ENCODE measurements around the gene ZNF827.

Gene ZNF827

GRCh38 chr4:145766273-145766672 lies 172.3 kb downstream of the ZNF827 start:
- H3K4me1 Mint-ChIP-seq, result peaks cover 11% of the 10 kb centered on the region
- H3K27me3 Mint-ChIP-seq, result no peaks in the 10 kb centered on the region
- peaks cover 7% of the 10 kb centered on the region for H3K9me3 Mint-ChIP-seq
- peak overlapping the region; percentile 81 for H3K27ac Mint-ChIP-seq
- H3K36me3 Mint-ChIP-seq, result peaks cover 40% of the 10 kb centered on the region
- no peak overlapping the region for H3K4me3 Mint-ChIP-seq

GRCh38 chr4:145763399-145763798 lies 175.2 kb downstream of the ZNF827 start:
- no peaks in the 10 kb centered on the region for H3K27me3 Mint-ChIP-seq
- peaks cover 7% of the 10 kb centered on the region for H3K9me3 Mint-ChIP-seq
- no peak overlapping the region for H3K27ac Mint-ChIP-seq
- H3K4me1 Mint-ChIP-seq, result peaks cover 15% of the 10 kb centered on the region
- no peak overlapping the region for H3K4me3 Mint-ChIP-seq
- H3K36me3 Mint-ChIP-seq, result peaks cover 49% of the 10 kb centered on the region

- Mint-ChIP-seq H3K9me3 (peaks cover 6% of the 10 kb centered on the region), H3K27me3 (no peaks in the 10 kb centered on the region), H3K4me3 (no peak overlapping the region), H3K36me3 (peaks cover 47% of the 10 kb centered on the region), H3K4me1 (peaks cover 15% of the 10 kb centered on the region), H3K27ac (no peak overlapping the region)
Observed at GRCh38 chr4:145762719-145763118, 175.9 kb downstream of the ZNF827 start.

- Mint-ChIP-seq H3K4me3 (no peak overlapping the region), H3K9me3 (no peaks in the 10 kb centered on the region), H3K27me3 (no peaks in the 10 kb centered on the region), H3K27ac (no peak overlapping the region), H3K36me3 (peaks cover 38% of the 10 kb centered on the region), H3K4me1 (peaks cover 4% of the 10 kb centered on the region)
Observed at GRCh38 chr4:145760961-145761929, 177.4 kb downstream of the ZNF827 start.

- Mint-ChIP-seq H3K36me3 (peaks cover 34% of the 10 kb centered on the region), H3K27me3 (no peaks in the 10 kb centered on the region), H3K9me3 (no peaks in the 10 kb centered on the region), H3K27ac (no peak overlapping the region), H3K4me3 (no peak overlapping the region), H3K4me1 (peaks cover 4% of the 10 kb centered on the region)
Observed at GRCh38 chr4:145760176-145760575, 178.4 kb downstream of the ZNF827 start.

GRCh38 chr4:145757188-145757587 lies 181.4 kb downstream of the ZNF827 start:
- Mint-ChIP-seq H3K4me3 (no peak overlapping the region), H3K27ac (no peak overlapping the region), H3K36me3 (peaks cover 22% of the 10 kb centered on the region), H3K9me3 (no peaks in the 10 kb centered on the region), H3K4me1 (peaks cover 4% of the 10 kb centered on the region), H3K27me3 (peaks cover 1% of the 10 kb centered on the region)

GRCh38 chr4:145756244-145756643 lies 182.4 kb downstream of the ZNF827 start:
- no peaks in the 10 kb centered on the region for H3K9me3 Mint-ChIP-seq
- no peak overlapping the region for H3K27ac Mint-ChIP-seq
- peaks cover 19% of the 10 kb centered on the region for H3K36me3 Mint-ChIP-seq
- peaks cover 4% of the 10 kb centered on the region for H3K4me1 Mint-ChIP-seq
- H3K4me3 Mint-ChIP-seq, result no peak overlapping the region
- H3K27me3 Mint-ChIP-seq, result peaks cover 6% of the 10 kb centered on the region

GRCh38 chr4:145755802-145756201 lies 182.8 kb downstream of the ZNF827 start:
- no peak overlapping the region for H3K27ac Mint-ChIP-seq

GRCh38 chr4:145743641-145744040 lies 195.0 kb downstream of the ZNF827 start:
- Mint-ChIP-seq H3K9me3 (peaks cover 7% of the 10 kb centered on the region), H3K4me3 (no peak overlapping the region), H3K27ac (no peak overlapping the region), H3K27me3 (peaks cover 15% of the 10 kb centered on the region), H3K4me1 (no peaks in the 10 kb centered on the region), H3K36me3 (no peaks in the 10 kb centered on the region)

More at GRCh38 chr4:145755802-145756201, 182.8 kb downstream of the ZNF827 start:
- Mint-ChIP-seq H3K9me3 (peaks cover 2% of the 10 kb centered on the region), H3K36me3 (peaks cover 19% of the 10 kb centered on the region), H3K4me1 (peaks cover 4% of the 10 kb centered on the region), H3K27me3 (peaks cover 9% of the 10 kb centered on the region), H3K4me3 (no peak overlapping the region)

- no peak overlapping the region for H3K27ac Mint-ChIP-seq
- H3K9me3 Mint-ChIP-seq, result peaks cover 7% of the 10 kb centered on the region
- H3K36me3 Mint-ChIP-seq, result no peaks in the 10 kb centered on the region
- H3K4me3 Mint-ChIP-seq, result no peak overlapping the region
- no peaks in the 10 kb centered on the region for H3K4me1 Mint-ChIP-seq
- peaks cover 3% of the 10 kb centered on the region for H3K27me3 Mint-ChIP-seq
Observed at GRCh38 chr4:145740806-145741205, 197.8 kb downstream of the ZNF827 start.

- H3K27me3 Mint-ChIP-seq, result no peaks in the 10 kb centered on the region
- H3K36me3 Mint-ChIP-seq, result no peaks in the 10 kb centered on the region
- H3K4me1 Mint-ChIP-seq, result no peaks in the 10 kb centered on the region
- no peaks in the 10 kb centered on the region for H3K9me3 Mint-ChIP-seq
- no peak overlapping the region for H3K4me3 Mint-ChIP-seq
- H3K27ac Mint-ChIP-seq, result no peak overlapping the region
Observed at GRCh38 chr4:145739845-145740244, 198.8 kb downstream of the ZNF827 start.

- Mint-ChIP-seq H3K4me3 (no peak overlapping the region), H3K9me3 (no peaks in the 10 kb centered on the region), H3K36me3 (no peaks in the 10 kb centered on the region), H3K27me3 (no peaks in the 10 kb centered on the region), H3K27ac (no peak overlapping the region), H3K4me1 (peaks cover 5% of the 10 kb centered on the region)
Observed at GRCh38 chr4:145736241-145736831, 202.3 kb downstream of the ZNF827 start.

- H3K27me3 Mint-ChIP-seq, result no peaks in the 10 kb centered on the region
- H3K36me3 Mint-ChIP-seq, result no peaks in the 10 kb centered on the region
- H3K27ac Mint-ChIP-seq, result no peak overlapping the region
- no peaks in the 10 kb centered on the region for H3K9me3 Mint-ChIP-seq
- H3K4me1 Mint-ChIP-seq, result peaks cover 5% of the 10 kb centered on the region
- H3K4me3 Mint-ChIP-seq, result no peak overlapping the region
Observed at GRCh38 chr4:145735827-145736226, 202.8 kb downstream of the ZNF827 start.

- Mint-ChIP-seq H3K27me3 (no peaks in the 10 kb centered on the region), H3K27ac (no peak overlapping the region), H3K4me3 (no peak overlapping the region), H3K36me3 (no peaks in the 10 kb centered on the region), H3K9me3 (no peaks in the 10 kb centered on the region), H3K4me1 (peaks cover 5% of the 10 kb centered on the region)
Observed at GRCh38 chr4:145735347-145735675, 203.3 kb downstream of the ZNF827 start.

- Mint-ChIP-seq H3K27me3 (no peaks in the 10 kb centered on the region), H3K9me3 (no peaks in the 10 kb centered on the region), H3K36me3 (no peaks in the 10 kb centered on the region), H3K4me1 (peaks cover 5% of the 10 kb centered on the region), H3K4me3 (no peak overlapping the region), H3K27ac (no peak overlapping the region)
Observed at GRCh38 chr4:145734576-145735346, 203.9 kb downstream of the ZNF827 start.

- Mint-ChIP-seq H3K9me3 (no peaks in the 10 kb centered on the region), H3K4me1 (peaks cover 5% of the 10 kb centered on the region), H3K36me3 (peaks cover 2% of the 10 kb centered on the region), H3K27ac (no peak overlapping the region), H3K27me3 (peaks cover 4% of the 10 kb centered on the region), H3K4me3 (peak overlapping the region; percentile 61)
Observed at GRCh38 chr4:145734031-145734430, 204.6 kb downstream of the ZNF827 start.

Data from activated naive CD4-positive, alpha-beta T cell treated with anti-CD3 and anti-CD28 coated beads, Interleukin-2, amount 50 U/mL, for 24 hours (primary cell).